ENCODE measurements around the gene XPNPEP2.

The XPNPEP2 gene

GRCh38 chrX:129802863-129803262 is 64.1 kb downstream of the XPNPEP2 start:
- DNase-seq = no peak

- DNase-seq = no peak
These were observed 66.0 kb downstream of the XPNPEP2 start for GRCh38 chrX:129804806-129805205.

- DNase-seq = no peak
These were observed 69.5 kb downstream of the XPNPEP2 start for GRCh38 chrX:129808158-129808828.

- no peak for DNase-seq
These were observed 70.3 kb downstream of the XPNPEP2 start for GRCh38 chrX:129808829-129809796.

GRCh38 chrX:129813662-129814368 is 75.0 kb downstream of the XPNPEP2 start:
- DNase-seq = no peak

- DNase-seq = no peak
These were observed 79.3 kb downstream of the XPNPEP2 start for GRCh38 chrX:129818123-129818522.

All from T-helper 1 cell (primary cell).